Eye (tissue), 1 donor: ENCODE data around the gene ARRDC3.
"Not testable (repeated sequence)": the region's sequence is repeated elsewhere in the genome, so short reads cannot be mapped to it uniquely, and the experiment has no call there.

ENCODE experiments used
- DNase-seq: peaks from one replicate; pipeline ENCODE4 v3.0.0-alpha.2; 2015

Gene ARRDC3, protein sequence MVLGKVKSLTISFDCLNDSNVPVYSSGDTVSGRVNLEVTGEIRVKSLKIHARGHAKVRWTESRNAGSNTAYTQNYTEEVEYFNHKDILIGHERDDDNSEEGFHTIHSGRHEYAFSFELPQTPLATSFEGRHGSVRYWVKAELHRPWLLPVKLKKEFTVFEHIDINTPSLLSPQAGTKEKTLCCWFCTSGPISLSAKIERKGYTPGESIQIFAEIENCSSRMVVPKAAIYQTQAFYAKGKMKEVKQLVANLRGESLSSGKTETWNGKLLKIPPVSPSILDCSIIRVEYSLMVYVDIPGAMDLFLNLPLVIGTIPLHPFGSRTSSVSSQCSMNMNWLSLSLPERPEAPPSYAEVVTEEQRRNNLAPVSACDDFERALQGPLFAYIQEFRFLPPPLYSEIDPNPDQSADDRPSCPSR

DNA sequence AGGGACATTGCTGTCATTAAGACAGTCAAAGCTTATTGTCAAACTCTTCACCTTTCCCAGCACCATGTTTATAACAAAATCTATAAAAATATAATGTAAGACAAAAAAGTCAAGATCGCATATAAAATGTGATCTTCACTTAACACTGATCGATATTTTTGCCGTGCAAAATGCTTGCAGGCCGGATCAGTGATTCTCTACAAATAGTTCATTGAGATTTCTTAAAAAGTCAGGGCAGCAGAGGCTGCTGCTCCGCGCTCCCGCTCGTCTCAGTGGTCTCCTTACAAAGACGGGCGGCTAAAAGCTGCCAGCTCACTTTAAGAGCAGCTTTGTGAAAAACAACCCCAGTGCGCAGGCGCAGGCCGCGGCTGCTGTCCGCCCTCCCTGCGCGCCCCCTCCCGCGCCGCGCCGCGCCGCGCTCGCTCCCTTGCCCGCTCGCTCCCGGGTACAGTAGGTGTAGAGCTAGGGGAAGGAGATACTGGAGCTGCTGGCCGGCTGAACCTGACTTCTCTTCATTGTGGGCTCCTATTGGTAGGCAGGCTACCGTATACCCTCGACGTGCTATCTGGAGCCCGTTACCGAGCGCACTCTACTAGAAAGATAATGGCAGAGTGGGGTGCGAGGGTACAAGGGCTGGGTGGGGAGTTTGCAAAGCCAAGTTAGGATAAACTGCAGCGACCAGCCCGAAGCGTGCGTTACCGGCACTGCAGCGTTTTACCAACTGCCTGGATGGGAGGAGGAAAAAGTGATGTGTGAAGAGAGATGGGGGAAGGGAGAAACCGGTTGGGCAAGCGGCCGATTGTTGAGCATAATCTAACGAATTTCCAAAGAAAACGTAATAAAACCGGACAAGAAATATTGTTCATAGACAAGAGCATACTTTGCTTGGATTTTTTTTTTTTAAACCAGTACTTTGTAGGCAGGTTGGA lies at the start of gene ARRDC3:
Gene ARRDC3, minus strand, starts transcription at position 291 of the 929 bp plus-strand sequence. Its CDS starts 225 bp downstream, at position 66.
- peak; percentile 99 for DNase-seq

DNA sequence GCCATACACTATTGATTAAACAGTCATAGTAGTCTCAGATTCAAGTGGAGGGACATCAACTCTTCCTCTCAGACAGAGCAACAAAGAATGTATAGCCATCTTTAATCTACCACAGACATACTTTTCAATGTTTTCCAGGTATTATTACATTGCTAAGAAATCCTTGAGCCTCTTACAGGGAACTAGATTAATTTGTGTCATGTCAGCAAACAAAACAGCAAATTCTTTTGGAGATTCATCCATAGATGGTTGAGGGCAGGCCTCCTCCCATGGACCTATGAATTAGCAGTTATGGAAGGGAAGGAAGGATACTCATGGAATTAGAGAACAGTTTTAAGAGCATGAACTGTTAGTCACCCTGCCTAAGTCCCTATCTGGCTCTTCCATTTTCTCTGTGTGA lies 47.8 kb upstream of the ARRDC3 start:
- no peak for DNase-seq

DNA sequence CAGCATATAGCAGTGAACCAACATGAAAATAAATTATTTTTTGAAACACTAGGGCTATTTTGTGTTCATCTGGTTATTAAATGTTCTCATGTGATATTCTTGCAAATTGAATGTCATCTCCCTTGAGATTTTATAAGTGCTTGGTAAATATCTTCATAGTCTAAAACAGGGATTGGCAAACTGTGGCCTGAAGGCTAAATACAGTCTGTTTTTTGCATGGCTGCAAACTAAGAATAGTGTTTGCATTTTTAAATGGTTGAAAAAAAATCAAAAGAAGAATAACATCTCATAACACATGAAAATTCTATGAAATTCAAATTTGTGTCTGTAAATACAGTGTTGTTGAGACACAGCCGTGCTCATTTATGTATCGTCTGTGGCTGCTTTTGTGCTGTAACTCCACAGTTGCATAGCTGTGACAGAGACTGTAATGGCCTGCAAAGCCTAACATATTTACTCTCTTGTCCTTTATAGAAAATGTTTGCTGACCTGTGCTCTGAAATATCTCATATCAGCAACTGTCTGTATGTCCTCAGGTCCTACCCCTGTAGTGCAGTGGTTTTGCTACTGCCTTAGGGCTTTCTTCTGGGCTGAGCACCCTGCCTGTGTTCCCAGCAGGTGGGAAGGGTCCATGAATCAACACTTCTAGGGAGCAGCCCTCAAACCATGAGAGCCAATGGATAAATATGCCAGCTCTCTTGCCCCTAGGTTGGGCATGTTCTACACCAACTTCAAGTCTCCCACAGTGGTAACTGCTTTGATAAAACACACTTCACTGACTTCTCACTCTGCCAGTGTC lies 41.7 kb upstream of the ARRDC3 start:
- peak; percentile 2 for DNase-seq

DNA sequence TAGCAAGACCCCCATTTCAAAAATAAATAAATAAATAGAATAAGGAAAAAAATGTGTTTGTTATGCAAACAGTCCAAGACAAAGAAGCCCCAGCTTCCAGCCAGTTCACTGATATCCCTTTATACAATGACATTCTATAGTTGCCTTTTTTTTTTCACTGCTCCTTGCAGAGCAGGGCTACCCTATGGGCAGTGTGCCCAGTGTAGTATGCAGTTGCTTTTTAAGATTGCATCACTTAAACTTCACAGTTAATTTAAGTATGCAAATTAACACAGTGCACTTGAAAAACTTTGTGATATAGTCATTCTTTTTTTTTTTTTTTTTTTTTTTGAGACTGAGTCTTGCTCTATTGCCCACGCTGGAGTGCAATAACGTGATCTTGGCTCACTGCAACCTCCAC lies 40.8 kb upstream of the ARRDC3 start:
- DNase-seq: no peak

DNA sequence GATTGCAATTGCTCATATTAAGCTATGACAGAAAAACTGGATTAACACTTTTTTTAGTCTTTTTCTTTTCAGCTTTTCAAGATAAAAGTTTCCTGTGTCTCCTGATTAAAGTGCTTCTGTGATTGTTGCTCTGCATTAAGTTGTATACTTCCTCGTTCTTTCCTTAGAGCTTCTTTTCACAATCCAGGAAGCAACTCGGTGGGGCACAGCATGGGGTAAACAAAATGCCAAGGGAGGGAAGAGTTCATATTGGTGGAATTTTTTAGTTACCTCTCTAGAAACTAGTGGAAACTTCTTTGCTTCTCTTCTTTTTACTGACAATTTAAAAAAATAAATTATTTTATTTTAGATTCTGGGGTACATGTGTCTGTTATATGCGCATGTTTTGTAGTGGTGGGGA lies 37.8 kb upstream of the ARRDC3 start:
- DNase-seq: no peak

DNA sequence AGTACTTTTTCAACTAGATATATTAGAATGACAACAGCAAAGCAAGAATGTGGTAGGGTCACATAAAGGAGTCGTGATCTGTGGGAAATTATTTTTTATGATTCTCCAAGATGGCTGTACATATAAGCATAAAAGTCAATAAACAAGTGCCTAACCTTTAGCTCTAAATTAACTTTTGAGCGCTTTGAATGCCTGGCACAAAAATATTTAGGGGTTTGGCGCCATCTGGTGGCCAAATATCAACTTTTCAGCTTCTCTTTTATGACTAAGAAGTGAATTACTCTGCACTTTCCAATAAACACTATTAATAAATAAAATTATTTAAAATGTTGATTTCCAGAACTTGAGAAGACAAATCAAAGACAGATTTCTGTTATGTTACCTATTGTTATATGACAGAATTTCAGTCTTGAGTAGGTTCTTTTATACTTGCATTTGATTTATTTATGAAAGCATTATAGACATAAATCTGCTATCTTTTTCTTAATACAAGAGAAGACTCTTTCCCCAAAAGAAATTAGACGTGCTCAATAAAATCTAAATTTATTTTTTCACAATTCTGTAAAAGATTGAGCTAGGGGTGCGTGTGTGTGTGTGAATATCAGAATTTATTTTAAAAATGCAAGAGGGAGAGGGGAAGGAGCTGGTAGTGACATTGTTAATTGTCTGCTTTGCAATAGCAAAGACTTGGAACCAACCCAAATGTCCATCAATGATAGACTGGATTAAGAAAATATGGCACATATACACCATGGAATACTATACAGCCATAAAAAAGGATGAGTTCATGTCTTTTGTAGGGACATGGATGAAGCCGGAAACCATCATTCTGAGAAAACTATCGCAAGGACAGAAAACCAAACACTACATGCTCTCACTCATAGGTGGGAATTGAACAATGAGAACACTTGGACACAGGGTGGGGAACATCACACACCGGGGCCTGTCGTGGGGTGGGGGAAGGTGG lies 36.7 kb upstream of the ARRDC3 start:
- DNase-seq: peak; percentile 84

DNA sequence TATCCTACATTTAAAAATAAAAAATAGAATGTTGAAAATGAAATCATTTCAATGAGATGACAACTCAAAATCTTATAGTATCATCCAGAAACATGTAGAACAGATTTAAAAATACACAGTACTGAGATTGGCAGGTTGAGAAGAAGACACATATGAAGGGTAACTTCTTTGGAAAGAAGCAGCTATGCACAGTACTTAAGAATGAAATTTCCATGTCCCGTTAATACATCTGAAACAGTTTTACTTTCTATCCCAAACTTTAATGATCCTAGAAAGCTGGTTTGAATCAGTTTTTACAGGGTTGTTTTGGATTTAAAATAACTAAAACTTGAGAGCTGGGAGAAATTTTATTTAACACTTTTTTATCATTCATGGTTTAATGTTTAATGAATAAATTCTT lies 36.0 kb upstream of the ARRDC3 start:
- peak; percentile 6 for DNase-seq

DNA sequence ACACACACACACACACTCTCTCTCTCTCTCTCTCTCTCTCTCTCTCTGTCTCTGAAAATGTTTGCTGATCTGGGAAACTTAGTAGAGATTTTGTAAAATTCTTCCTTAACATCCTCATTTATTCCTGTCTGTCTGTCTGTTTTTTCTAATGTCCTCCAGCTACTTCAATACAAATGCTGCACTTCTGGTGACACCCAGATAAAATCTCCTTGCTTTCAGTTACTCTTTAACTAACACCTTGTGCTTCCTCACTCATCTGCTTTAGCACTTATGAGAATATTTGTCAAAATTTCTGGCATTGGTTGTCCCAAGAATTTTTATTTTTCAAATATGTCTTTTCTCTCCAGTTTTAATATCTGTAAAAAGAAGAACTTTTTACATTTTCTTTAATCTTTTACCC lies 35.0 kb upstream of the ARRDC3 start:
- no peak for DNase-seq

DNA sequence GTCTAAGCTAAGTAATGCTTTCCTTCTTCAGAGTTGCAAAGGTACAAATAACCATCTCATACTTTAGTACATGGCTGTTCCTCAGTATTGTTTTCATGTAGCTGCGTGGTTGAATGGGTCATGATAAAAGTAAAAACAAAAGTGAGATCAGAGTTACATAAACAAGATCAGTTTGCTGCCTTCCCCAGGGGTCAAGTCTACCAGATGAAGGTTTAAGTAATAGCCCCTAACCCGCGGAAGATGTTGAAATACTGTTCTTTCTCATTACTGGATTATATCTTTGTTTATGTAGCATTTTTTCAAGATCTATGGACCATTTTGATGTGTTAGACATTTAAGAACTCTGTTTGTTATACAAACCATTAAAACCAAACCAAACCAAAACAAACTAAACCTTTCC lies 34.1 kb upstream of the ARRDC3 start:
- no peak for DNase-seq

DNA sequence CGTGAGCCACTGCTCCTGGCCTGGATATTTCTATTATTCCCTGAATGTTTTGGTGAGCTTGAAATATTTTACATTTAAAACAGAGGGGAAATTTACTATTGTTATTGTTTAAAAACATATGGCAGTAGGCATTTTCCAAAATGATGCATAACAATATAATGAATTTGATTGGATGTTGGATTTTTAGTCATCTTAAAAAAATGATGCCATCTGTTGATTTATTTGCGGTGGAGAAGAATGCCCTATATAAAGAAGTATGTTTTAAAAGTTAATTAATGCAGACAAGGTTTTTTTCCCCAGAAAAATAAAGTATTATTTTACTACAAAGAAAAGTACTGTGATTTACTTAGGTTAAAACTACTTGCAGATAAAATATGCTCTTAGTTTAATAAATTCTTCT lies 33.4 kb upstream of the ARRDC3 start:
- DNase-seq: peak; percentile 5

DNA sequence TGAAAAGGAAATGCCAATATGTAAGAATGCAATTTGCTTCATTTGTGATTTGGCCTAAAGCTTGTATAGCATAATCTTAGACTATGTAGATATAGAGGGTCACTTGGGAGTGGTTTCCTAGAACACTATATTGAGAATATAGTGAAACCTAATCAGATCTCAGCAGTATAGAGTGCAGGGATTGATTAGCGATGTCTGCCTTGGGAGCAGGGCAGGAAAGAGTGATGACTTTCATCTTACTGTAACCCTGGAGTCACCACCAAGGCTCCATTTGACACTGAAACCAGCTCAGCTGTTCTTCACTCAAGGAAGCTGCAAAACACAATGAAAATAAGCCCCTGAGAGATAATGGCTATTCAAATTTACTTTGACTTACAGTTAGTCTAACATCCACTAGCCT lies 26.2 kb upstream of the ARRDC3 start:
- no peak for DNase-seq

DNA sequence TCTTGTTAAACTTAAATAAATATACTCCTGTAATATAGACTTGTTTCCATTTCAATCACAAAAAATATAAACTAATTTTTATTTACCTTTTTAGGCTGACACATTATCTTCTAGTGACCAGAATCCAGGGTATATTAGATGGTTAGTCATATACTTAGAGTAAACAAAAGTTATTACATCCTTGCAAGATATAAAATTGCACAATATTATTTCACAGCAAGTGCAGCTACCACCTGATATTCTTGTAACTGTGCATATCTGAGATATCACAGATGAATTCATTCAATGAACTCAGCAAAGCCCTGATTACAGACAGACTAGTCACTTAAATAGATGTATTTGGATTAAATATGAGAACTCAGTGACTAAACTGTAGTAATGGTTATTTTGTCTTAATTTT lies 25.6 kb upstream of the ARRDC3 start:
- DNase-seq: no peak

DNA sequence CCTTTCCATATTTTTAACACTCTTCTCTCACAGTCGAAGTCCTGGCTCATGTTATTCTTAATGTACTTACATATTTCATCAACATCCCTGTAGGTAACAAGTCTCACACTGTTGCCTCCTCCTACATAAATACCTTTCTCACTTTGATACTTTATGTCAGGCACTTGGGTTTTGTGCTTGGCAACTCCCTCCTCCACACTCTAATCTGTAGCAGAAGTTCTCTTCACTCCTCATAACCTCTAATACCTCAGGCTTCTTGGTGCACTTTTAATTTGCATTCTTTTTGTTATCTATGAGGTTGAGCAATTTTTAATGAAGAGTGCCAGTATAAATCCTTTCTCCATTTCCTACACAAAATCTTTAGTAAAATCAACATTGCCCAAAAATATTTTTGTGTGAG lies 24.1 kb upstream of the ARRDC3 start:
- DNase-seq: no peak

DNA sequence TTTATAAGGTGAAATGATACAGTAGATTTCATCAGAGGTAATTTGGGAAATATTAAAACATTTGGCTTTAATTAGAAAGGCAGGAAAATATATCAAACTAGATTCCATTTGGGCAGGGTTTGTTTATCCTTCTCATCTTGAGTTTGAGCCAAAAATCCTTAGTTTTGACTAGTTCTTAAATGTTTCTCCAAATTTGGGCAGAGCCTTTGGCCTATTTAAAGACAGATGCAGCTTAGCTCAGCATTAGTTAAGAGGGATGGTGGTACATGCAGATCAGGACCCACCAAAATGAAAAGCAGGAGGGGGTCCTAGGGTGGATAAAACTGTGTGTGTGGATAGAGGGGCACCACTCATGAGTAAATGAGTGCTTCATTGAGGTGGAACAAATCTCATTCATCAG lies 20.3 kb upstream of the ARRDC3 start:
- peak; percentile 23 for DNase-seq

DNA sequence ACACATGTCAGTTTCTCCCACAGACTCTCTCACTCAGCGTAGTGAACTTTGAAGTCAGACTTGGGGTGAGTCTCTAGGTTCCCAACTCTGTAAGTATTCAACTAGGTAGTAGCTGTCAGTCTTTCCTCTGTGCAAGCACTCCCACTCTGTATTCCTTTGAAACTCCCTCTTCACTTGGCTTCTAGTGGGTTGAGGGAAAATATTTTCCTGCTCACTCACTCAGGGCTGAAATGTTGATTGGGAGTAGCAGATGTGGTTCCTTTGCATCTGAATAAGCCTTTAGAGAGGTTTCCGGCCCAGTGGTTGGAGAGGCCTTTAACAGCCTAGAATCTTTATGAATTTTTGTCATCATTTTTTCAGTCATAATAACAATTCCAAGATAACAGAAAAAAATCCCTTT lies 18.1 kb upstream of the ARRDC3 start:
- no peak for DNase-seq

DNA sequence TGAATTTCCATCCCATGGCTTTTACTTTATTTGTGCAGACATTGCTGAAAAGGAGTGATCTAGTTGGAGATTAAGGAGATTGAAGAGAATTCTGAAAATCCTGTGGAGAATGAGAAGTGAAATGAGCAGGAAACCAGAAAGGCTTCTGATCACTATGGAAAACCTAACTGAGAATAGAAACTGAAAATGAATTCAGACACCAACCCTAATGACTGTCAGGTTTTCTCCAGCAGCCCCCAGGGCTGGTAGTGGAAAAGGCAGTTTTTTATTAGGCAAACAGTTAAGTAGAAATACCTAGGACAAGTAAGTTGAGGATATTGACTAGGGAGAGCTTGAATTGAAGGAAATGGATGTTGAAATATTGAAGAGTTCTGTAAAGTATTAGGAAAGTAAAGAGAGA lies 14.7 kb upstream of the ARRDC3 start:
- DNase-seq: no peak

DNA sequence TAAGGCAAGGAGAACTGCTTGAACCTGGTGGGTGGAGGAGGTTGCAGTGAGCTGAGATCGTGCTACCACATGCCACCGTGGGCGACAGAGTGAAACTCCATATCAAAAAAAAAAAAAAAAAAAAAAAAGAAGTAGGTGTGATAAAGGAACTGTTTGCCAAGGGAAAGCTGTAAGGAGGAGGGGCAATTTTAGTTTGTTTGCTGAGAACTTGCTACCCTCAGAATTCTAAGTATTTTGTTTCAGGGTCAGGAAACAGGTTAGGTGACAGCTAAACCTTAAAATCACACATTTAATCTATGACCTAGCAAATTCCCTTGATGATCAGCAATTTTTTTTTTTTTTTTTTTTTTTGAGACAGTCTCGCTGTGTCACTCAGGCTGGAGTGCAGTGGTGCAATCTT lies 7.2 kb upstream of the ARRDC3 start:
- no peak for DNase-seq

DNA sequence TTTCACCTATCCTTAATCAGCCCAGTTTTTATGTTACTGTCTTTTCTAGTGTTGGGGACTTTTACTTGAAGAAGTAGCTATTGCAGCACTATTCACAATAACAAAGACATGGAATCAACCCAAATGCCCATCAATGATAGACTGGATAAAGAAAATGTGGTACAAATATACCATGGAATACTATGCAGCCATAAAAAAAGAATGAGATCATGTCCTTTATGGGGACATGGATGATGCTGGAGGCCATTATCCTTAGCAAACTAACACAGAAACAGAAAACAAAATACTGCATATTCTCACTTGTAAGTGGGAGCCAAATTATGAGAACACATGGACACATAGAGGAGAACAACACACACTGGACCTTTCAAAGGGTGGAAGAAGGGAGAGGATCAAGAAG lies 6.4 kb upstream of the ARRDC3 start:
- not testable (repeated sequence) for DNase-seq

DNA sequence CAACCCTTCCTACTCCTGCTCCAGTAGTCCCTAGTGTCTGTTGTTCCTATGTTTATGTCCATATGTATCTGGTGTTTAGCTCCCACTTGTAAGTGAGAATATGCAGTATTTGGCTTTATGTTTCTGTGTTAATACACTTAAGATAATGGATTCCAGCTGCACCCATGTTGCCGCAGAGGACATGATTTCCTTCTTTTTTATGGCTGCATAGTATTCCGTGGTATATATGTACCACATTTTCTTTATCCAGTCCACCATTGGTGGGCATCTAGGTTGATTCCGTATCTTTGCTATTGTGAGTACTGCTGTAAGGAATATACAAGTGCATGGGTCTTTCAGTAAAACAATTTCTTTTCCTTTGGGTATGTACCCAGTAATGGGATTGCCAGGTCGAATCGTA lies 5.2 kb upstream of the ARRDC3 start:
- no peak for DNase-seq

DNA sequence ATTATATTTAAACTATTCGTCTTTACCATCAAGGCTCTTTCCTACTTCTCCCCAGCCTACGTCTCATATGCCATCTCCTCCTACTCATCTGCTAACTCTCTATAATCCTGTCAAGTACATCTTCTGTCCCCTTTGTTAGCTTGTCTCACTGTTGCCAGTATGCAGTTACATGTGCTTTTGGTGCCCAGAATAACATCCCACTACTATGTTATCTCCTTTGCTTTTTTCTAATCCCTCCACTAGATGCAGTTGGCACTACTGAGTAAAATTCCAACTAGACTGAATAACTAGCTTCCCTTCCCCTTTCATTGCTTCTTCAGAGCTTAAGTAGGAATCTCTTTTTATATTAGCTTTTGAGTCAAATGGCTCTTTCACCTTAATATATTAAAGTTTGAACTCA lies 3.0 kb upstream of the ARRDC3 start:
- DNase-seq: no peak

DNA sequence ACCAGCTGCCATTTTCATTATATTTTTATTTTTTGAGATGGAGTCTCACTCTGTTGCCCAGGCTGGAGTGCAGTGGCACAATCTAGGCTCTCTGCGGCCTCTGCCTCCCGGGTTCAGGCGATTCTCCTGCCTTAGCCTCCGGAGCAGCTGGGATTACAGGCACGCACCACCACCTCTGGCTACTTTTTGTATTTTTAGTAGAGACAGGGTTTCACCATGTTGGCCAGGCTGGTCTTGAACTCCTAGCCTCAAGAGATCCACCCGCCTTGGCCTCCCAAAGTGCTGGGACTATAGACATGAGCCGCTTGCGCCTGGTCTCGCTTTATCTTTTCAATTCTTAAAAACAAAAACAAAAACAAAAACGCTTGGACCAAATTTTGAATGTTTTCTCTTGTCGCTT lies 2.5 kb upstream of the ARRDC3 start:
- DNase-seq: not testable (repeated sequence)
